SK-N-SH treated with all-trans-retinoic acid at 6 μM for 48 hours (cell line): ENCODE data around the gene FAM124A.

Experiments
- ARNTL ChIP-seq: fragments of 450-650 bp; formaldehyde crosslinking; IDR thresholded peaks from 2 replicates; pipeline ENCODE4 v1.5.0; 2020; ENCODE audit warnings: low read depth, mild to moderate bottlenecking, moderate library complexity, borderline replicate concordance
- CREB5 ChIP-seq: fragments of 250-450 bp; sonication (Bioruptor Pico); IDR thresholded peaks from 2 replicates; pipeline ENCODE4 v1.5.1; 2020; ENCODE audit warnings: low read depth, mild to moderate bottlenecking, moderate library complexity
- ESRRG ChIP-seq: fragments of 250-450 bp; sonication (Bioruptor Pico); IDR thresholded peaks from 2 replicates; pipeline ENCODE4 v1.6.1; 2021; ENCODE audit warnings: mild to moderate bottlenecking
- ISL1 ChIP-seq: fragments of 250-450 bp; sonication (Bioruptor Pico); IDR thresholded peaks from 2 replicates; pipeline ENCODE4 v2.1.2; 2022; ENCODE audit warnings: mild to moderate bottlenecking, moderate library complexity
- TCF4 ChIP-seq: fragments of 250-450 bp; sonication (Bioruptor Pico); IDR thresholded peaks from 2 replicates; pipeline ENCODE4 v1.8.0; 2021; ENCODE audit warnings: mild to moderate bottlenecking, moderate library complexity, borderline replicate concordance
- ZFP3 ChIP-seq: fragments of 250-450 bp; sonication (Bioruptor Pico); IDR thresholded peaks from 2 replicates; pipeline ENCODE4 v1.5.0; 2020; ENCODE audit warnings: mild to moderate bottlenecking, moderate library complexity
- ZFP30 ChIP-seq: fragments of 450-650 bp; formaldehyde crosslinking; IDR thresholded peaks from 2 replicates; pipeline ENCODE4 v1.5.0; 2022; ENCODE audit warnings: mild to moderate bottlenecking, moderate library complexity

DNA sequence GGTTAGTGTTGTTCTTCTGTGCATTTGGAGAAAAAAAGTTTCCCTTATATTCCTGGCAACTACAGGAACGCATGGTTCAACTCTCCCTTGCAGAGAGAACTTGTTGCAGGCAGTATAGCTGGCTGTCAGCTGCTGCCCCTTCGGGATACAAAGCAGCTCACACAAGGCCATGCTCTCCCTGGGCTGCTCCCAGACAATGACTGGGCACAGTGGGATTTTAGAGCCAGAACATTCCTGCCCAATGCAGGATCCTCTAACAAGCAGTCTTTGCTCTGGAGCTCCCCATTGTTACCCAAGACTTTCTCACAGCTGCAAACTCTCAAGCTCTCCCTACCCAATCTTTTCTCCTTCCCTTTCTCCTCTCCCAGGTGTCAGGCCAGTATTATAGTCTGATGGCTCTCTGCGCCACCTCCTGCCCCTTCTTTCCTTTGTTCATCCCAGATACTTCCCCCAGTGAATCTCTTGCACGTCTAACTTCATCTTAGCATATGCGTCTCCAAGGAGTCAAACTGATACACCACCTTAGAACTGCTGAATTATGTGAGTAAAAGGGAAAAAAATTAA lies 89.8 kb downstream of the FAM124A start:
- TF ChIP-seq ZFP30 (CRISPR knock-in tag) (no peak), ARNTL (CRISPR knock-in tag) (no peak), ISL1 (CRISPR knock-in tag) (no peak), ZFP3 (CRISPR knock-in tag) (no peak), CREB5 (CRISPR knock-in tag) (no peak), TCF4 (no peak), ESRRG (CRISPR knock-in tag) (no peak)
